ENCODE data around the gene KCNQ1.

The KCNQ1 gene

DNA sequence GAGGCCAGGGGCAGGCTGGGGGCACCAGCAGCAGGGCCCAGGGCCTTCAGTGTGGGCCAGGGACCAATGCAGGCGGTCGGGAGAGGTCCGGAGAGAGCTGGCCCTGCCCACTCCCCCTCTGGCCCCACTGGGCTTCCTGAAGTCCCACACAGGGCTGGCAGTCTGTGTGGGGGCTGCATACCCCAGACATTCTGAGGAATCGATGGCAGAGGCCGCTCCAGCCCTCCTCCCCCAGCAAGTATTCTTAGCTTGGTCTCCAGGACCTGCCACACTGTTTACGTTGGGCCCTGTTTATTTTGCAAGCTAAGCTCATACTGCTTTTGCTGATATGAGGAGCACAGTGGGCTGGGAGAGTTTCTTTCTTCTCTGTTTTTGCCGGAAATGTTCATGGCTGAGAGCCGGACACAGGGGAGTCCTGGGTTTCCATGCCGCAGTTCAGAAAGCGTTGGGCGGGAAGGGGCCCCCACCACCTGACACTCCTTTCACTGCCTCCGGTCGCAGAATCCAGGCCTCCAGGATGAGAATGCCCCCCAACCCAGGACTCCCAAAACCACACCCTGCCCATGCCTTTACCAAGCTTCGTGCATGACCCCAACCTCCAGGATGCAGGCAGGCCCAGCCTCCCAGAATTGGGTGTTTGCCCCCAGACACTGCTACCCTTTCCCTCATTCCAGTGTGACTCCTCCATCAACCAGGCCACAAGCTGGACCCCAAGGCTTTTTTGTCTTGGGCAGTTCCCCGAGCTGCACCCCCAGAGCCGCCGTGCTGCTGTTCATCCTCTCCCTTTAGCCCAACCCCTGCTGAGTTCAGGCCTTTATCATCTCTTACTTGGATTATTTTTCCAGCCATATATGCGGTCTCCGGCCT, 336.8 kb downstream of the KCNQ1 start:
- H3K27ac ChIP-seq, result no peak overlapping the region
- TF ChIP-seq, protein P1, sequence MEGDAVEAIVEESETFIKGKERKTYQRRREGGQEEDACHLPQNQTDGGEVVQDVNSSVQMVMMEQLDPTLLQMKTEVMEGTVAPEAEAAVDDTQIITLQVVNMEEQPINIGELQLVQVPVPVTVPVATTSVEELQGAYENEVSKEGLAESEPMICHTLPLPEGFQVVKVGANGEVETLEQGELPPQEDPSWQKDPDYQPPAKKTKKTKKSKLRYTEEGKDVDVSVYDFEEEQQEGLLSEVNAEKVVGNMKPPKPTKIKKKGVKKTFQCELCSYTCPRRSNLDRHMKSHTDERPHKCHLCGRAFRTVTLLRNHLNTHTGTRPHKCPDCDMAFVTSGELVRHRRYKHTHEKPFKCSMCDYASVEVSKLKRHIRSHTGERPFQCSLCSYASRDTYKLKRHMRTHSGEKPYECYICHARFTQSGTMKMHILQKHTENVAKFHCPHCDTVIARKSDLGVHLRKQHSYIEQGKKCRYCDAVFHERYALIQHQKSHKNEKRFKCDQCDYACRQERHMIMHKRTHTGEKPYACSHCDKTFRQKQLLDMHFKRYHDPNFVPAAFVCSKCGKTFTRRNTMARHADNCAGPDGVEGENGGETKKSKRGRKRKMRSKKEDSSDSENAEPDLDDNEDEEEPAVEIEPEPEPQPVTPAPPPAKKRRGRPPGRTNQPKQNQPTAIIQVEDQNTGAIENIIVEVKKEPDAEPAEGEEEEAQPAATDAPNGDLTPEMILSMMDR (conservative IDR thresholded peaks at IDR 0.05), result no peak

DNA sequence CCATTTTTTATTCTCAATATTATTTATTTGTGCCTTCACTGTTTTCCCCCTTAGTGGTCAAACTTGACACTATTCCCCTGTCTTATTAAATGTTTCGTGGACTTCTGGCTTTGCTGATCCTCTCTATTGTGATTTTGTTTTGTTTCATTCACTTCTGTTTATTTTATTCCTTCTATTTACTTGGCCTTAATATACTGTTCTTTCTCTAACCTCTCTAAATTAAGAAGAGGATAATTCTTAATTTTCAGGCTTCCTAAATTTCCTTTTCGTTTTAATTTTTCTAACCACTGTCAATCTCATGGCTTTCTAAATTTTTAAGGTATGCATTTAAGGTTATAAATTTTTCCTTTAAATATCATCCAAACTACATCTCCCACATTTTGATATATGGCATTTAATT, 338.0 kb downstream of the KCNQ1 start:
- TF ChIP-seq, protein P1 (conservative IDR thresholded peaks at IDR 0.05), result no peak
- H3K27ac ChIP-seq, result no peak overlapping the region

DNA sequence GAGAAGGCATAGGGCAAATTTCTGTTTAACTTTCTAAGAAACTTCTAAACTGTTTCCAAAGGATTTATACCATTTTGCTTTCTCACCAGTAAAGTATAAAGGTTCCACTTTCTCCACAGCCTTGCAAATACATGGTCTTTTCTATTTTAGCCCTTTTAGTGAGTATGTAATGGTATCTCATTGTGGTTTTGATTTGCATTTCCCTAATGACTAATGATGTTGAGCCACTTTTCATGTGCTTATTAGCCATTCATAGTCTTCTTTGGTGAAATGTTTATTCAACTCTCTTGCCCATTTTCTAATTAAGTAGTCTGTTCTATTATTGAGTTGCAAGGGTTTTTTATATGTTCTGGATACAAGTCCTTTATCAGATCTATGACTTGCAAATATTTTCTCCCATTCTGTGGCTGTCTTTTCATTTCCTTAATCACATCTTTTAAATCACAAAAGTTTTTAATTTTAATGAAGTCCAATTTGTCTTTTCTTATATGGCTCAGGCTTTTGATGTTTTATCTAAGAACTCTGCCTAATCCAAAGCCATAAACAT, 338.8 kb downstream of the KCNQ1 start:
- H3K27ac ChIP-seq, result no peak overlapping the region
- TF ChIP-seq, protein P1 (conservative IDR thresholded peaks at IDR 0.05), result no peak

DNA sequence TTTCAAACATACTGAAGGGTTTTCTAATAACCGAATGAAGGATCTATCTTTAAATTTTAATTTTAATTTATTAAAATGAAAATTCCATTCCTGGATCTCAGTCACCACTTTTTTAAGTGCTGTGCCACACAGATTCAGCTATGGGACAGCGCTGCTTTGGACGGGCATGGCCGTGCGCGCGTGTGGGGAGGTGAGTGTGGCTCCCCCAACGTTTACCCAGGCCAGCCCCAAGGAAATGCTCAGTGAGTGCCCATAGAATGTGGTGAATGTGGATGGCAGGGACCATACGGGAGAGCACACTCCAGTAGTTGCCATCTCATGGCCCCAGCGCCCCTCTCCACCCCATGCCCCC, 343.0 kb downstream of the KCNQ1 start:
- TF ChIP-seq, protein P1 (conservative IDR thresholded peaks at IDR 0.05), result no peak
- H3K27ac ChIP-seq, result no peak overlapping the region

DNA sequence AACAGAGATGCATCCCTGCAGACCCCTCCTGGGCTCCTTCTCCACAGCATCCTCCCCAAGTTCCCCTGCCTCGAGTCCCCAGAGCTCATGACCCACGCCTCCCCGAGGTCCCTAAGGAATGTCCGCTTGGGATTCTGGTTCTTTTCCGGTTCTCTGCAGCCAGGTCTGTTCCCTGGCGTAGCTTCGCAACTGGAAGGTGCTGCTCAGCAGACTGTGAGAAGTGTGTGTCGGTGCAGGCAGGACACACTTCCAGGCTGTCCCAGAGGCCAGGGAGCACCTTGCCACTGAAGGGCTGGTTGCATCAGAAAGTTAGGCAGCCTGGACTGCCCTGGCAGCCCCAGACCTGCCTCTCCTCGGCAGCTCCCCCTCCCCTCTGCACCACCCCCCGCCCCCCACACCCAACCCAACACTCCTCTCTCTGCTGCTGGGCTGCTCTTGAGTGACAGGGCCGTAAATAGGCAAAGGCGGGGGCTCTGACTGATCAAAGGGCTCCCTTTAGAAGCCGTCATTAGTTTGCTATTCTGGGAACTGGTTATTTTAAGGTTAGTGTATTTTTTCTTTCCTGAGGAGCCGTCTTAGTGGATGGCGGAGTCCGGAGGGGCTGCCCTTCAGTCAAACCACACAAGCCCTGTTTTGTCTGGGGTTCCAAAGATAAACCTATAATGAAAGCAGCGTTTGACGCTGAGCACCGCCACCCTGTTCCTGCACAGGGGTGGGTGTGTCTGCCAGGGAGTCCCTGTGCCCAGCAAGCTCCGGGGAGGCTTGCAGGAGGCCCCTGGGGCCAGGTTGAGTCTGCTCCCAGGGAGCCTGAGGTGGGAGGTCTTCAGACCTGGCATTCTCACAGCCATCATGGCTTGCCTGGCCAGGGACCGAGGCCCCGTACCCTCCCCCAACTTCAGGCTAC, 343.6 kb downstream of the KCNQ1 start:
- no peak overlapping the region for H3K27ac ChIP-seq
- TF ChIP-seq, protein P1 (conservative IDR thresholded peaks at IDR 0.05), result no peak

DNA sequence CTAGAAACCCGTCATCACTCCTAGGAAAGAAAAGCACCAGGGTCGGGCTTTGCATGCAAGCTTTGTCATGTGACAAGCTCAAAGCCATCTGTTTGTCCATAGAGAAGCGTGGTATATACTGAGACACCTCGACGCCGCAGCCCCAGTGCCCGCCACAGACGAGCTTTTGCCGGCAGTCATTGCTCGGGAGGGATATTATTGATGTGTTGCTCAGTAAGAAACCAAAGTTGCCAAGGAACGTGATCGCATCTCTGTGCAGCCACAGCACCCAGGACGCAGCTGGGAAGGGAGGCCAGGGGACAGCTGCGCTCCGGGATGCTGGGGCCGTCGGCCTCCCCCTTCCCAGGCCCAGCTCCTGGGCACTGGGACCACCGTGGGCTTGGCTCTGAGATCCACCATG, 344.5 kb downstream of the KCNQ1 start:
- H3K27ac ChIP-seq, result no peak overlapping the region
- TF ChIP-seq, protein P1 (conservative IDR thresholded peaks at IDR 0.05), result no peak

Data from VCaP (cell line).